Spleen (tissue), 11 donors: ENCODE data around the gene DDX4. TPM values are rescaled to one million over a fixed set of nuclear protein-coding genes. Genes with fewer than 3 reads are reported as not detected.

ENCODE experiments used
- DNase-seq: peaks from one replicate; pipeline ENCODE4 v3.0.0-alpha.2; 2020
- H3K27ac ChIP-seq, 8 donors: fragments of 200-600 bp; sonication (generic) in 7 of 8; 1 replicate in 4 of 8; 2 replicates in 4 of 8; pipeline versions ENCODE4 v1.5.0 to v1.8.0; 2016 to 2021; ENCODE audit warnings: inconsistent platforms in 4 of 8, mild to moderate bottlenecking in 4 of 8, moderate library complexity in 1 of 8
- H3K27me3 ChIP-seq, 7 donors: fragments of 200-600 bp; sonication (generic) in 6 of 7; replicated peaks in 1 of 7; 1 replicate in 4 of 7; 2 replicates in 3 of 7; pipeline versions ENCODE4 v1.5.0 to v1.8.0; 2016 to 2021; ENCODE audit warnings: inconsistent platforms in 3 of 7, mild to moderate bottlenecking in 1 of 7
- H3K36me3 ChIP-seq, 6 donors: fragments of 200-600 bp; sonication (generic) in 5 of 6; 1 replicate in 4 of 6; 2 replicates in 2 of 6; pipeline versions ENCODE4 v1.5.0 to v1.8.0; 2016 to 2021; ENCODE audit warnings: inconsistent platforms in 2 of 6
- H3K4me1 ChIP-seq, 6 donors: fragments of 200-600 bp; sonication (generic) in 5 of 6; 1 replicate in 3 of 6; 2 replicates in 3 of 6; pipeline versions ENCODE4 v1.5.0 to v1.8.0; 2016 to 2021; ENCODE audit warnings: inconsistent platforms in 3 of 6
- H3K4me3 ChIP-seq, 8 donors: fragments of 200-600 bp; sonication (generic) in 7 of 8; 1 replicate in 4 of 8; 2 replicates in 4 of 8; pipeline versions ENCODE4 v1.5.0 to v1.8.0; 2016 to 2021; ENCODE audit warnings: inconsistent platforms in 4 of 8, mild to moderate bottlenecking in 4 of 8, moderate library complexity in 2 of 8
- H3K9me3 ChIP-seq, 8 donors: fragments of 200-600 bp; sonication (generic) in 7 of 8; 1 replicate in 4 of 8; 2 replicates in 4 of 8; pipeline versions ENCODE4 v1.5.0 to v1.8.0; 2016 to 2021; ENCODE audit warnings: inconsistent platforms in 4 of 8
- CTCF ChIP-seq, 11 experiments: fragments of 200-600 bp in 7 of 11; fragments of 450-650 bp in 4 of 11; sonication (generic) in 4 of 11; IDR thresholded peaks in 8 of 11; conservative IDR thresholded peaks in 3 of 11; 1 replicate in 7 of 11; 2 replicates in 4 of 11; pipeline versions ENCODE4 v1.4.0 to v1.8.0; 2016 to 2021; ENCODE audit warnings: antibody characterized with exemption in 11 of 11, inconsistent platforms in 4 of 11, mild to moderate bottlenecking in 1 of 11
- POLR2A ChIP-seq, 3 donors: fragments of 450-650 bp; IDR thresholded peaks; one replicate each; pipeline ENCODE4 v1.5.1; 2017; ENCODE audit warnings: antibody characterized with exemption in 3 of 3, mild to moderate bottlenecking in 1 of 3
- POLR2AphosphoS5 ChIP-seq, 3 donors: sonication (generic); formaldehyde crosslinking; IDR thresholded peaks; one replicate each; pipeline ENCODE4 v1.5.1; 2017; ENCODE audit warnings: antibody characterized with exemption in 3 of 3
- WGBS, 5 donors: extraction: QIAGEN DNeasy Blood & Tissue Kit in 3 of 5; methylation state at CpG; one replicate each; pipeline versions ENCODE4 v1.1.5 to v1.1.7; 2013 to 2018; 5-methylcytosine and 5-hydroxymethylcytosine counted together
- intact Hi-C: fragments of 100-400 bp; cut with DNase I; formaldehyde crosslinking; loops from one replicate; pipeline ENCODE4 v1.15.0; 2023; ENCODE audit warnings: low total_unique reads
- polyA plus RNA-seq, 3 donors: library from polyadenylated mRNA; stranded (reverse); fragments of 200-250 nt; gene quantifications; one replicate each; pipeline ENCODE4 v1.2.1, GENCODE V29; 2013
- total RNA-seq, 7 donors: library from RNA; depleted of rRNA in 3 of 7; stranded (reverse); fragments of >200 nt in 3 of 7; fragmentation: NEBNext Ultra II Directional in 4 of 7; extraction: Animal tissue kit (Norgen Biotek cat#: 25700) in 4 of 7; gene quantifications; one replicate each; pipeline versions ENCODE4 v1.1.0 to v1.2.1, GENCODE V29; 2016 to 2021
- donor health status: healthy with polysubstance abuse.
- donor health status: DM: no; HTN: no; CAD: no; lungs with moderate emphysema.
- donor health status: DM: no; HTN: no; CAD: no.
- donor health status: Bipolar disorder and iron deficiency.
- donor health status: healthy.
- donor health status: DM: no; HTN: no; CAD: no.
- donor health status: DM: yes; HTN: yes; CAD: no.

Gene DDX4
- total and polyA plus RNA-seq, 10 donors: 0.07 to 0.30 TPM; not detected in 8

- Histone ChIP-seq H3K27ac (no peak overlapping the region), H3K9me3 (peaks cover 0 to 7% (median 0%) of the 10 kb centered on the region in 8 donors), H3K4me1 (peaks cover 0 to 22% (median 11%) of the 10 kb centered on the region in 6 donors), H3K36me3 (no peaks in the 10 kb centered on the region), H3K4me3 (no peak overlapping the region), H3K27me3 (no peaks in the 10 kb centered on the region)
- intact Hi-C loops: no loop called here
- WGBS, 5 donors: 41 to 92% (median 70%) methylated on average over 3 of the region's 3 CpGs
- no peak for DNase-seq
- no peak for TF ChIP-seq CTCF (IDR thresholded peaks at IDR 0.05 in 8 of 11, conservative IDR thresholded peaks at IDR 0.05 in 3 of 11)
- TF ChIP-seq POLR2AphosphoS5 (IDR thresholded peaks at IDR 0.05): no peak
- no peak for TF ChIP-seq POLR2A (IDR thresholded peaks at IDR 0.05)
Measured at GRCh38 chr5:55860288-55860687, 122.4 kb downstream of the DDX4 start.

GRCh38 chr5:55860709-55861108, 122.8 kb downstream of the DDX4 start:
- Histone ChIP-seq H3K27me3 (no peaks in the 10 kb centered on the region), H3K9me3 (peaks cover 0 to 7% (median 0%) of the 10 kb centered on the region in 8 donors), H3K27ac (no peak overlapping the region), H3K4me3 (no peak overlapping the region), H3K4me1 (peaks cover 0 to 18% (median 10%) of the 10 kb centered on the region in 6 donors), H3K36me3 (no peaks in the 10 kb centered on the region)
- DNase-seq: no peak
- WGBS, 5 donors: 68 to 100% (median 79%) methylated on average over 4 of the region's 4 CpGs
- intact Hi-C loops: no loop called here
- TF ChIP-seq CTCF (IDR thresholded peaks at IDR 0.05 in 8 of 11, conservative IDR thresholded peaks at IDR 0.05 in 3 of 11): no peak
- TF ChIP-seq POLR2AphosphoS5 (IDR thresholded peaks at IDR 0.05): no peak
- no peak for TF ChIP-seq POLR2A (IDR thresholded peaks at IDR 0.05)

DNA sequence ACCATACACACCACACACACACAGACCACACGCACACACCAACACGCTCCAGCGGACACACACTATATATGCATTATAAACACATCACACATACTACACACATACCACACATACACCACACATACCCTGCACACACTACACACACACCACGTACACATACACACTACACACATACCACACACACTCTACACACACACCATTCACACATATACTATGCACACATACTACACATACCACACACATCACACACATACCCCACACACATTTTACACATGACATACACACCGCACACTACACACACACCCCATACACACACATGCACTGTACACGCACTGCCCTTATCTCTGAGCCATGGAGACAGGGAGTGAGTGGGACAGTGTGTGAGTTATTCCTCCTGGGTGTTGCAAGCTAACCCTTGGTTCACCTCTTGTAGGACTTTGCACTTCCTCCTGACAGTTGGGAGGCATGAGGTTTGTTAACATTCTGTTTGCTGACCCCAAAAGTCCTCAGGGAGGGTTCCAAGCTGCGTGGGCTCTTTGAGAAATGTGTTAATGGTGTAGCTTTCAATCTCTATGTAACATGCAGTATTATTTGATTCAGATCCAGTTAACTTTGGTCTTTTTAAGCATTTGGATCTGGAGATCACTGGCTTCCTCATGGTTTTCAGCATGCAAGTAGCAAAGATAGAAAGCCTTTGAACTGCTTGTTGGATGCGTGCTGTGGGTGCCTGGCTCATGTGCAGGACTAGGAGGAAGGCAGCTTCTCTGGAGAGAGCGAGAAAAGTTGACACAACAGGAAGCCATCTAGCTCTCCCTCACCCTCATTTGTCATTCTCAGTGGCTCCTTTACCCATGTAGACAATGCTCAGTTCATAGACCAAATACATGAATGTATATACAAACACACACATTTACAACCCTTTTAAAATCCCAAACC, 127.0 kb downstream of the DDX4 start:
- Histone ChIP-seq H3K36me3 (no peaks in the 10 kb centered on the region), H3K9me3 (peaks cover 0 to 7% (median 0%) of the 10 kb centered on the region in 8 donors), H3K27me3 (no peaks in the 10 kb centered on the region), H3K4me1 (no peaks in the 10 kb centered on the region), H3K4me3 (no peak overlapping the region), H3K27ac (no peak overlapping the region)
- WGBS, 5 donors: 71 to 83% (median 78%) methylated on average over 9 of the region's 9 CpGs
- TF ChIP-seq POLR2AphosphoS5 (IDR thresholded peaks at IDR 0.05) (no peak), CTCF (IDR thresholded peaks at IDR 0.05 in 8 of 11, conservative IDR thresholded peaks at IDR 0.05 in 3 of 11) (no peak), POLR2A (IDR thresholded peaks at IDR 0.05) (no peak)
- intact Hi-C loops: no loop called here
- DNase-seq: no peak

GRCh38 chr5:55865831-55866230, 128.0 kb downstream of the DDX4 start:
- H3K27ac ChIP-seq: no peak overlapping the region
- intact Hi-C loops: no loop called here
- no peaks in the 10 kb centered on the region for H3K36me3 ChIP-seq
- H3K9me3 ChIP-seq: peaks cover 0 to 4% (median 0%) of the 10 kb centered on the region in 8 donors
- no peaks in the 10 kb centered on the region for H3K4me1 ChIP-seq
- WGBS, 5 donors: 73 to 97% (median 82%) methylated on average over 3 of the region's 3 CpGs
- no peaks in the 10 kb centered on the region for H3K27me3 ChIP-seq
- TF ChIP-seq POLR2AphosphoS5 (IDR thresholded peaks at IDR 0.05) (no peak), POLR2A (IDR thresholded peaks at IDR 0.05) (no peak), CTCF (IDR thresholded peaks at IDR 0.05 in 8 of 11, conservative IDR thresholded peaks at IDR 0.05 in 3 of 11) (no peak)
- H3K4me3 ChIP-seq: no peak overlapping the region
- no peak for DNase-seq
